ENCODE data around the gene CES3. TPM values are rescaled to one million over a fixed set of nuclear protein-coding genes. Genes with fewer than 3 reads are reported as not detected.

Gene CES3
- total RNA-seq, 2 donors from 2014 or later = 1.6 TPM; not detected in 1

GRCh38 chr16:66921729-66922450 is 39.2 kb upstream of the CES3 start:
- Mint-ChIP-seq H3K4me3 (no peak overlapping the region), H3K9me3 (no peaks in the 10 kb centered on the region), H3K36me3 (no peaks in the 10 kb centered on the region), H3K4me1 (ENCODE audit: low read depth in 2 of 2) (peaks cover 0 to 19% of the 10 kb centered on the region in 2 donors), H3K27me3 (peaks cover 9 to 12% of the 10 kb centered on the region in 2 donors), H3K27ac (no peak overlapping the region)
- ATAC-seq (no peak), DNase-seq (ENCODE audit: low spot score) (no peak)

GRCh38 chr16:66923247-66923731 is 37.8 kb upstream of the CES3 start:
- peaks cover 9 to 12% of the 10 kb centered on the region in 2 donors for H3K27me3 Mint-ChIP-seq
- H3K9me3 Mint-ChIP-seq = no peaks in the 10 kb centered on the region
- H3K4me1 Mint-ChIP-seq (ENCODE audit: low read depth in 2 of 2) = peaks cover 5 to 32% of the 10 kb centered on the region in 2 donors
- no peak overlapping the region for H3K4me3 Mint-ChIP-seq
- ATAC-seq (no peak), DNase-seq (ENCODE audit: low spot score) (no peak)
- no peaks in the 10 kb centered on the region for H3K36me3 Mint-ChIP-seq
- no peak overlapping the region for H3K27ac Mint-ChIP-seq

- Mint-ChIP-seq H3K27me3 (peaks cover 9 to 12% of the 10 kb centered on the region in 2 donors), H3K27ac (no peak overlapping the region), H3K4me1 (ENCODE audit: low read depth in 2 of 2) (peaks cover 10 to 34% of the 10 kb centered on the region in 2 donors), H3K36me3 (no peaks in the 10 kb centered on the region), H3K4me3 (no peak overlapping the region), H3K9me3 (no peaks in the 10 kb centered on the region)
- DNase-seq (ENCODE audit: low spot score) = no peak
- ATAC-seq = no peak
These were observed 37.2 kb upstream of the CES3 start for GRCh38 chr16:66923866-66924265.

GRCh38 chr16:66924527-66925321 is 36.3 kb upstream of the CES3 start:
- ATAC-seq (peak; percentile 72 to 86), DNase-seq (ENCODE audit: low spot score) (peak; percentile 71)
- H3K27me3 Mint-ChIP-seq = peaks cover 9 to 12% of the 10 kb centered on the region in 2 donors
- peaks cover 10 to 34% of the 10 kb centered on the region in 2 donors for H3K4me1 Mint-ChIP-seq (ENCODE audit: low read depth in 2 of 2)
- H3K9me3 Mint-ChIP-seq = no peaks in the 10 kb centered on the region
- H3K4me3 Mint-ChIP-seq = peak overlapping the region; percentile 68
- no peaks in the 10 kb centered on the region for H3K36me3 Mint-ChIP-seq
- no peak overlapping the region for H3K27ac Mint-ChIP-seq

GRCh38 chr16:66925322-66925840 is 35.7 kb upstream of the CES3 start, which contains the start of gene RRAD:
RRAD (minus strand) TSS chr16:66925535; CDS start chr16:66925179, 356 bp downstream.
- Mint-ChIP-seq H3K27me3 (peaks cover 9 to 12% of the 10 kb centered on the region in 2 donors), H3K36me3 (no peaks in the 10 kb centered on the region), H3K9me3 (no peaks in the 10 kb centered on the region), H3K4me1 (ENCODE audit: low read depth in 2 of 2) (peaks cover 10 to 34% of the 10 kb centered on the region in 2 donors), H3K4me3 (peak within 1 kb of the TSS; percentile 68), H3K27ac (peak within 1 kb of the TSS in 1 of 2 donors; percentile 62)
- ATAC-seq (peak; percentile 35 to 60), DNase-seq (ENCODE audit: low spot score) (peak; percentile 70)

- DNase-seq (ENCODE audit: low spot score) = no peak
- no peak for ATAC-seq
- Mint-ChIP-seq H3K27me3 (peaks cover 9% of the 10 kb centered on the region in 2 donors), H3K9me3 (no peaks in the 10 kb centered on the region), H3K36me3 (no peaks in the 10 kb centered on the region), H3K27ac (peak overlapping the region in 1 of 2 donors; percentile 62), H3K4me1 (ENCODE audit: low read depth in 2 of 2) (peaks cover 10 to 34% of the 10 kb centered on the region in 2 donors), H3K4me3 (no peak overlapping the region)
These were observed 34.7 kb upstream of the CES3 start for GRCh38 chr16:66926171-66926947.

GRCh38 chr16:66926961-66927436 is 34.1 kb upstream of the CES3 start:
- DNase-seq (ENCODE audit: low spot score) = no peak
- H3K27me3 Mint-ChIP-seq = peaks cover 8 to 9% of the 10 kb centered on the region in 2 donors
- H3K4me3 Mint-ChIP-seq = no peak overlapping the region
- H3K27ac Mint-ChIP-seq = no peak overlapping the region
- H3K4me1 Mint-ChIP-seq (ENCODE audit: low read depth in 2 of 2) = peaks cover 15 to 38% of the 10 kb centered on the region in 2 donors
- no peaks in the 10 kb centered on the region for H3K9me3 Mint-ChIP-seq
- no peaks in the 10 kb centered on the region for H3K36me3 Mint-ChIP-seq
- no peak for ATAC-seq

GRCh38 chr16:66927918-66928649 is 33.0 kb upstream of the CES3 start:
- H3K27me3 Mint-ChIP-seq = peaks cover 8 to 9% of the 10 kb centered on the region in 2 donors

GRCh38 chr16:66928702-66929388 is 32.2 kb upstream of the CES3 start:
- peaks cover 33 to 50% of the 10 kb centered on the region in 2 donors for H3K4me1 Mint-ChIP-seq (ENCODE audit: low read depth in 2 of 2)
- no peak overlapping the region for H3K4me3 Mint-ChIP-seq
- H3K36me3 Mint-ChIP-seq = peaks cover 7% of the 10 kb centered on the region
- no peaks in the 10 kb centered on the region for H3K9me3 Mint-ChIP-seq
- H3K27me3 Mint-ChIP-seq = peaks cover 2% of the 10 kb centered on the region in 2 donors
- DNase-seq (ENCODE audit: low spot score) (no peak), ATAC-seq (peak; percentile 8 to 34)
- H3K27ac Mint-ChIP-seq = peak overlapping the region in 1 of 2 donors; percentile 72

More at GRCh38 chr16:66927918-66928649, 33.0 kb upstream of the CES3 start:
- H3K4me3 Mint-ChIP-seq = no peak overlapping the region
- H3K9me3 Mint-ChIP-seq = no peaks in the 10 kb centered on the region
- ATAC-seq (peak; percentile 57 to 61), DNase-seq (ENCODE audit: low spot score) (no peak)
- H3K36me3 Mint-ChIP-seq = no peaks in the 10 kb centered on the region
- peaks cover 25 to 49% of the 10 kb centered on the region in 2 donors for H3K4me1 Mint-ChIP-seq (ENCODE audit: low read depth in 2 of 2)
- peak overlapping the region; percentile 49 to 62 for H3K27ac Mint-ChIP-seq

GRCh38 chr16:66930189-66930588 is 30.9 kb upstream of the CES3 start:
- H3K27me3 Mint-ChIP-seq = no peaks in the 10 kb centered on the region
- H3K27ac Mint-ChIP-seq = peak overlapping the region in 1 of 2 donors; percentile 72
- peaks cover 45 to 55% of the 10 kb centered on the region in 2 donors for H3K4me1 Mint-ChIP-seq (ENCODE audit: low read depth in 2 of 2)
- H3K36me3 Mint-ChIP-seq = peaks cover 10% of the 10 kb centered on the region
- no peak overlapping the region for H3K4me3 Mint-ChIP-seq
- no peak for DNase-seq (ENCODE audit: low spot score)
- ATAC-seq = no peak
- no peaks in the 10 kb centered on the region for H3K9me3 Mint-ChIP-seq

GRCh38 chr16:66931665-66932064 is 29.4 kb upstream of the CES3 start:
- ATAC-seq = no peak
- Mint-ChIP-seq H3K27ac (no peak overlapping the region), H3K27me3 (no peaks in the 10 kb centered on the region), H3K4me1 (ENCODE audit: low read depth in 2 of 2) (peaks cover 56 to 59% of the 10 kb centered on the region in 2 donors), H3K9me3 (no peaks in the 10 kb centered on the region), H3K36me3 (peaks cover 10% of the 10 kb centered on the region), H3K4me3 (no peak overlapping the region)
- DNase-seq (ENCODE audit: low spot score) = no peak

GRCh38 chr16:66932076-66932475 is 29.0 kb upstream of the CES3 start:
- Mint-ChIP-seq H3K4me1 (ENCODE audit: low read depth in 2 of 2) (peaks cover 56% of the 10 kb centered on the region in 2 donors), H3K9me3 (no peaks in the 10 kb centered on the region), H3K36me3 (peaks cover 10% of the 10 kb centered on the region), H3K4me3 (peak overlapping the region; percentile 95), H3K27me3 (no peaks in the 10 kb centered on the region), H3K27ac (peak overlapping the region in 1 of 2 donors; percentile 98)
- ATAC-seq (no peak), DNase-seq (ENCODE audit: low spot score) (no peak)
